Measurements from ENCODE around the gene P4HB. TPM values are rescaled to one million over a fixed set of nuclear protein-coding genes. Genes with fewer than 3 reads are reported as not detected.

The P4HB gene
- total RNA-seq, 1 experiment from 2014 or later, result 958 TPM

DNA sequence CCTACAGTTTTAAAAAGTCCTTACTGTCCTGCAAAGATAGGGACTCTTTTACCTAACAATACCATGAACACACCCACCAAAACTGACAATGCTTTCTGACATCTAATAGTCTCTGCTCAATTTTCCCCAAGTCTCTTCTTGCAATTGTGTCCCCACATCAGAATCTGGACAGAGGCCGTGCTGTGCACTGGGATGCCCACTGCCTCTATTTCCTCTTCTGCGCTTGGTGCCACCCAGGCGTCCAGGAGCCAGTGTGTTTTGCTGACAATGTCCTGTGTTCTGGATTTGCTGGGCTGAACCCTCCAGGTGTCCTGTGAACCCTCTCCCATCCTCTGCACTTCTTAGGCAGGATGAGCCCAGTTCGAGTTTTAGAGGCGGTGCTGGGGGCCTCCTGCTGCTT, 17.2 kb upstream of the P4HB start:
- Mint-ChIP-seq H3K27ac (ENCODE audit: unreplicated experiment) (no peak overlapping the region), H3K27me3 (ENCODE audit: insufficient read depth, unreplicated experiment) (no peaks in the 10 kb centered on the region), H3K4me3 (ENCODE audit: unreplicated experiment) (no peak overlapping the region), H3K4me1 (ENCODE audit: low read depth, unreplicated experiment) (no peaks in the 10 kb centered on the region), H3K9me3 (ENCODE audit: unreplicated experiment) (no peaks in the 10 kb centered on the region), H3K36me3 (ENCODE audit: insufficient read depth, unreplicated experiment) (peaks cover 89% of the 10 kb centered on the region)
- ChIA-PET POLR2A (no interaction called here), CTCF (no interaction called here)
- H3K9me3 ChIP-seq, result no peaks in the 10 kb centered on the region
- DNase-seq, result no peak
- 0 out of 2 replicates have a peak, but pooled peaks cover 3% of the 10 kb centered on the region for H3K36me3 ChIP-seq (ENCODE audit: control insufficient read depth, insufficient read depth, low read length)
- peaks cover 3% of the 10 kb centered on the region; the same call in 1 of the 2 replicates for H3K4me1 ChIP-seq
- BruUV-seq (replicated peaks), result no TSS peak
- H3K27me3 ChIP-seq (replicated peaks; ENCODE audit: control insufficient read depth, insufficient read depth, low read length), result no peaks in the 10 kb centered on the region
- TF ChIP-seq, protein P1, sequence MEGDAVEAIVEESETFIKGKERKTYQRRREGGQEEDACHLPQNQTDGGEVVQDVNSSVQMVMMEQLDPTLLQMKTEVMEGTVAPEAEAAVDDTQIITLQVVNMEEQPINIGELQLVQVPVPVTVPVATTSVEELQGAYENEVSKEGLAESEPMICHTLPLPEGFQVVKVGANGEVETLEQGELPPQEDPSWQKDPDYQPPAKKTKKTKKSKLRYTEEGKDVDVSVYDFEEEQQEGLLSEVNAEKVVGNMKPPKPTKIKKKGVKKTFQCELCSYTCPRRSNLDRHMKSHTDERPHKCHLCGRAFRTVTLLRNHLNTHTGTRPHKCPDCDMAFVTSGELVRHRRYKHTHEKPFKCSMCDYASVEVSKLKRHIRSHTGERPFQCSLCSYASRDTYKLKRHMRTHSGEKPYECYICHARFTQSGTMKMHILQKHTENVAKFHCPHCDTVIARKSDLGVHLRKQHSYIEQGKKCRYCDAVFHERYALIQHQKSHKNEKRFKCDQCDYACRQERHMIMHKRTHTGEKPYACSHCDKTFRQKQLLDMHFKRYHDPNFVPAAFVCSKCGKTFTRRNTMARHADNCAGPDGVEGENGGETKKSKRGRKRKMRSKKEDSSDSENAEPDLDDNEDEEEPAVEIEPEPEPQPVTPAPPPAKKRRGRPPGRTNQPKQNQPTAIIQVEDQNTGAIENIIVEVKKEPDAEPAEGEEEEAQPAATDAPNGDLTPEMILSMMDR (IDR thresholded peaks at IDR 0.05; ENCODE audit: insufficient read depth in 1 of 2, low read depth in 1 of 2, low read length in 1 of 2, severe bottlenecking in 1 of 2, unreplicated experiment in 1 of 2), result no peak
- intact Hi-C loops (cut with micrococcal nuclease; ENCODE audit: unreplicated experiment), result no loop called here
- no peak overlapping the region for H3K4me3 ChIP-seq (ENCODE audit: low read depth, low read length)

DNA sequence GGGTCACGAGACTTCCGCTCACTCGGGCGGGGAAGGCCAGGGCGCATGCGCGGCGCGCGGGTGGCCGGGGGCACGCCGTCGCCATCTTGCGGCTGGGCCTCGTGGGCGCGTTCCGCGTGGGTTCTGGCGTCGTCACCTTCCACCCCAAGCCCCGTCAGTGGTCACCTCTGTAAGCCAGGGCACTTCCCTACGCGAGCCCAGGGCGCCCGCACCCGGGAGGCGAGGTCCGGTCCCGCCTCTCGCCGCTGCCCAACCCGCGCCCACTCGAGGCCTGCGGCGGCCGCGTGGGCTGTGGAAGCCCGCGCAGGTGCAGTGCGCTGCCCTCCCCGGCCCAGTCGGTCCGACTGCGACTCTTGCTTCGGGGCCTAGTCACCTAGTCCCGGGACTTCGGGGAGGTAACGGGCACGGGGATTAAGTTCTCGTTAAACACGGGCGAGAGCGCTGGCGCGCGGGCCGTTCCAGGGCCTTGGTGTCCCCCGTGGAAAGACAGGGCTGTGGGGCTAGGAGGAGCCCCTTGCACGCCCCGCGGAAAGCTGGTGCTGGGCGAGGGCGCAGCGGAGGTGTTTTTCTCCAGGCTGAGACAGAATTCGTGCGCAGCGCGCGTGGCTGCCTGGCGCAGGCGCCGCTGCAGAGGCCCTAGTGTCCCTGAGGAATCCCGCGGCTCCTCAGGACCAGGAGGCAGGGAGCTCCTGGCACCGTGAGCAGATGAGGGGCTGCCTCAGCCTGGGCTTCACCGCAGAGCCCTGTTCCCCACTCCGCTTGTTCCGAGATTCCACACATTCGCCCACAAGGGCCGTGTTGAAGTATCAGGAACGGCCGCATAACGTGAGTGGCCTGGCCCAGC, 11.3 kb upstream of the P4HB start:
- TF ChIP-seq, protein P1 (IDR thresholded peaks at IDR 0.05; ENCODE audit: insufficient read depth in 1 of 2, low read depth in 1 of 2, low read length in 1 of 2, severe bottlenecking in 1 of 2, unreplicated experiment in 1 of 2), result peak; percentile 26 to 52
- peak; percentile 58 to 97 for DNase-seq
- Mint-ChIP-seq H3K27me3 (ENCODE audit: insufficient read depth, unreplicated experiment) (no peaks in the 10 kb centered on the region), H3K4me3 (ENCODE audit: unreplicated experiment) (peak overlapping the region; percentile 78), H3K9me3 (ENCODE audit: unreplicated experiment) (no peaks in the 10 kb centered on the region), H3K4me1 (ENCODE audit: low read depth, unreplicated experiment) (peaks cover 16% of the 10 kb centered on the region), H3K36me3 (ENCODE audit: insufficient read depth, unreplicated experiment) (peaks cover 87% of the 10 kb centered on the region), H3K27ac (ENCODE audit: unreplicated experiment) (peak overlapping the region; percentile 87)
- intact Hi-C loops (cut with micrococcal nuclease; ENCODE audit: unreplicated experiment), result loop anchor here (1.0 to 5.0 kb wide), 2 partner anchors 11 to 151 kb away; partner anchors contain the start of genes CENPX, LRRC45 and P4HB
- Histone ChIP-seq H3K27me3 (replicated peaks; ENCODE audit: control insufficient read depth, insufficient read depth, low read length) (no peaks in the 10 kb centered on the region), H3K9me3 (no peaks in the 10 kb centered on the region), H3K4me1 (peaks cover 43% of the 10 kb centered on the region), H3K4me3 (ENCODE audit: low read depth, low read length) (peak overlapping the region; percentile 81), H3K36me3 (ENCODE audit: control insufficient read depth, insufficient read depth, low read length) (peaks cover 4% of the 10 kb centered on the region; the same call in 1 of the 2 replicates)
- ChIA-PET POLR2A (interaction anchor here (0.6 kb wide), 1 partner anchor 22 kb away, joined by 4 read pairs; no protein-coding TSS in a partner anchor), CTCF (interaction anchor here (0.6 to 0.7 kb wide), 2 partner anchors 76 to 194 kb away, joined by 3 to 4 read pairs; no protein-coding TSS in a partner anchor)
- TSS peak; percentile 63 for BruUV-seq (replicated peaks)

DNA sequence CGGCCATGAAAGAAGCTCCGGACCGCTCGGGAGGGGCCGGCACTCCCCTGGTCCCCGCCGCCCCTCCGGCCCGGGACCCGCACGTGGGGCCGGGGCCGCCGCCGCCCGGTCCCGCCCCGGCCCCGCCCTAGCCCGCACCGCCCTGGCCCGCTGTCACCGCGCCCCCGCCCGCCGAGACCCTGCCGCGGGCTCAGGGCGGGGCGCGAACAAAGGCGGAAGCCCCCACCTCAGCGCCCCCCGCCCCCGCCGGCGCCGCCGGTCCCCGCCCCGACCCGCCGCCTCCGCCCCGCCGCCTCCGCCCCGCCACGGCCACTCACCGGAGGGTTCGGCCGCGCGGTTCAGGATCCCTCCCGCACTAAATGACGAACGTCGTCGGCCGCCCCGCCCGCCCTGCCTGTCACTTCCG, 10.6 kb upstream of the P4HB start, which contains the start of gene ARHGDIA:
Gene ARHGDIA (minus strand): TSS at position 357 of the 406 bp plus-strand sequence. CDS start 1,407 bp downstream, outside the sequence.
- peaks cover 89% of the 10 kb centered on the region for H3K36me3 Mint-ChIP-seq (ENCODE audit: insufficient read depth, unreplicated experiment)

More for the DNA sequence above, 10.6 kb upstream of the P4HB start, which contains the start of gene ARHGDIA:
- Mint-ChIP-seq H3K9me3 (ENCODE audit: unreplicated experiment) (no peaks in the 10 kb centered on the region), H3K4me1 (ENCODE audit: low read depth, unreplicated experiment) (peaks cover 16% of the 10 kb centered on the region), H3K4me3 (ENCODE audit: unreplicated experiment) (peak within 1 kb of the TSS; percentile 78), H3K27ac (ENCODE audit: unreplicated experiment) (peak within 1 kb of the TSS; percentile 90), H3K27me3 (ENCODE audit: insufficient read depth, unreplicated experiment) (no peaks in the 10 kb centered on the region)
- intact Hi-C loops (cut with micrococcal nuclease; ENCODE audit: unreplicated experiment), result loop anchor here (5.0 kb wide), 1 partner anchor 151 kb away; the partner anchor contains the start of genes CENPX and LRRC45
- ChIA-PET CTCF (no interaction called here), POLR2A (interaction anchor here (0.6 to 1.1 kb wide), 2 partner anchors 10 to 21 kb away, joined by 4 read pairs; partner anchors contain the start of gene P4HB)
- Histone ChIP-seq H3K9me3 (no peaks in the 10 kb centered on the region), H3K36me3 (ENCODE audit: control insufficient read depth, insufficient read depth, low read length) (peaks cover 4% of the 10 kb centered on the region; the same call in 1 of the 2 replicates), H3K4me3 (ENCODE audit: low read depth, low read length) (peak within 1 kb of the TSS; percentile 81), H3K4me1 (peaks cover 49% of the 10 kb centered on the region), H3K27me3 (replicated peaks; ENCODE audit: control insufficient read depth, insufficient read depth, low read length) (no peaks in the 10 kb centered on the region)
- DNase-seq, result peak in 1 of 2 experiments; percentile 96
- TF ChIP-seq, protein P1 (IDR thresholded peaks at IDR 0.05; ENCODE audit: insufficient read depth in 1 of 2, low read depth in 1 of 2, low read length in 1 of 2, severe bottlenecking in 1 of 2, unreplicated experiment in 1 of 2), result no peak
- BruUV-seq (replicated peaks), result no TSS peak

All from Caco-2 (cell line).